Measurements from ENCODE around the gene ZMPSTE24.
A peak's percentile ranks its signal among the peaks of the same experiment; 100 is the strongest.

ZMPSTE24 gene

DNA sequence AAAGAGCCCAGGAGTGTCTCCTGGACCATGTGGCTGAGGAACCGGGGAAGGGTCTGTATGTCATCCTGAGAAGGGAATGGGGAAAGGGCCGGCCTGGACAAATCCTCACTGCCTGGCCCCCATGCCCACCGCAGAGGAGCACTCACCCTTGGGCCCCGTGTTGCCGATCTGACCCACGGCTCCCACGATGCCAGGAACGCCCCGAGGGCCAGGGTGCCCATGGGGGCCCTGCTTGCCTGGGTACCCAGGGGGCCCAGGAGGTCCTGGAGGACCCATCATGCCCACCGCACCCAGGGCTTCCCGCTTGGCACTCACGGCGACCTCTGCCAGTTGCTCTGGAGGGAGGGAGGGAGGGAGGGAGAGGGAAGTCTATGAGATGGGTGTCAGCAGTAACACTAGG, 44.4 kb downstream of the ZMPSTE24 start:
- no peak for DNase-seq (ENCODE audit: low read depth)
- TF ChIP-seq, protein P1, sequence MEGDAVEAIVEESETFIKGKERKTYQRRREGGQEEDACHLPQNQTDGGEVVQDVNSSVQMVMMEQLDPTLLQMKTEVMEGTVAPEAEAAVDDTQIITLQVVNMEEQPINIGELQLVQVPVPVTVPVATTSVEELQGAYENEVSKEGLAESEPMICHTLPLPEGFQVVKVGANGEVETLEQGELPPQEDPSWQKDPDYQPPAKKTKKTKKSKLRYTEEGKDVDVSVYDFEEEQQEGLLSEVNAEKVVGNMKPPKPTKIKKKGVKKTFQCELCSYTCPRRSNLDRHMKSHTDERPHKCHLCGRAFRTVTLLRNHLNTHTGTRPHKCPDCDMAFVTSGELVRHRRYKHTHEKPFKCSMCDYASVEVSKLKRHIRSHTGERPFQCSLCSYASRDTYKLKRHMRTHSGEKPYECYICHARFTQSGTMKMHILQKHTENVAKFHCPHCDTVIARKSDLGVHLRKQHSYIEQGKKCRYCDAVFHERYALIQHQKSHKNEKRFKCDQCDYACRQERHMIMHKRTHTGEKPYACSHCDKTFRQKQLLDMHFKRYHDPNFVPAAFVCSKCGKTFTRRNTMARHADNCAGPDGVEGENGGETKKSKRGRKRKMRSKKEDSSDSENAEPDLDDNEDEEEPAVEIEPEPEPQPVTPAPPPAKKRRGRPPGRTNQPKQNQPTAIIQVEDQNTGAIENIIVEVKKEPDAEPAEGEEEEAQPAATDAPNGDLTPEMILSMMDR (IDR thresholded peaks at IDR 0.05; ENCODE audit: insufficient read depth, low read depth, low read length, missing control alignments) = no peak
- H3K4me3 ChIP-seq (ENCODE audit: low read length) = no peak overlapping the region

GRCh38 chr1:40303051-40303771, 45.2 kb downstream of the ZMPSTE24 start:
- TF ChIP-seq, protein P1 (IDR thresholded peaks at IDR 0.05; ENCODE audit: insufficient read depth, low read depth, low read length, missing control alignments) = no peak
- DNase-seq (ENCODE audit: low read depth) = peak; percentile 13
- H3K4me3 ChIP-seq (ENCODE audit: low read length) = no peak overlapping the region

DNA sequence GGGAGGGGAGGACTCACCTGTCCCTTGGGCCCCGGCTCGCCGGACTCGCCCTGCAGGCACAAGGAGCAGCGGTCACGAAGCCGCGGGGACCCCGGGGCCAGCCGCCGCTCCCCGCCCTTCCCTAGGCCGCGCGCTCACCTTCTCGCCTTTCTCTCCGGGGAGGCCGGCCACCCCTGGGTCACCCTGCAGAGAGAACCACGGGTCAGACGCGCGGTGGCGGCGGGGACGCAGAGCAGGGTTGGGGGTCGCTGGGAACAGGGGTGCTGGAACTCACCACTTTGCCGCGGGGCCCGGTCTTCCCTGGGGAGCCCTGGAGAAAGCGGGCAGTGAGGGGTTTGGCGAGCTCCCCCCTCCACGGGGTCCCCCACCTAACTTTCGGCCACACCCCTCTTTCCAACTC, 45.8 kb downstream of the ZMPSTE24 start:
- H3K4me3 ChIP-seq (ENCODE audit: low read length) = no peak overlapping the region
- DNase-seq (ENCODE audit: low read depth) = no peak
- TF ChIP-seq, protein P1 (IDR thresholded peaks at IDR 0.05; ENCODE audit: insufficient read depth, low read depth, low read length, missing control alignments) = no peak

GRCh38 chr1:40305451-40305850, 47.4 kb downstream of the ZMPSTE24 start:
- DNase-seq (ENCODE audit: low read depth) = peak; percentile 56
- H3K4me3 ChIP-seq (ENCODE audit: low read length) = no peak overlapping the region
- TF ChIP-seq, protein P1 (IDR thresholded peaks at IDR 0.05; ENCODE audit: insufficient read depth, low read depth, low read length, missing control alignments) = peak; percentile 47

- DNase-seq (ENCODE audit: low read depth) = no peak
- TF ChIP-seq, protein P1 (IDR thresholded peaks at IDR 0.05; ENCODE audit: insufficient read depth, low read depth, low read length, missing control alignments) = no peak
- no peak overlapping the region for H3K4me3 ChIP-seq (ENCODE audit: low read length)
These were observed 47.8 kb downstream of the ZMPSTE24 start for GRCh38 chr1:40305871-40306270.

DNA sequence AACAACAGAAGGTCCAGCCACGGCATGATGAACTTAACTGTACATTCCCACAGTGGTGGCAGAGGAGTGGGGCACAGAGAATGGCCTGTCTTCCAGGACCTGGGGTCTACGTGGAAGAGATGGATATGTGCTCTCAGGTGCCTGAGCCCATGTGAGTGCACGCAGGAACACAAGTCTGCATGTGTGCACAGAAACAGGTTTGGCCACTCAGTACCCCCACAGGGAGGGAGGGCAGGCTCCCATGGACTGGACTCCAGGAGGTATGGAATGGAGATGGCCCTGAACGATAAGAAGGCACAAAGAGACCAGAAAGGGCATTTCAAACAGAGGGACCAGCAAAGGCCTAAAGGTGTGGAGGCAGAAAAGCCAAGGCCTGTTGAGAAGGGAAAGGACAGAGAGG, 48.3 kb downstream of the ZMPSTE24 start:
- TF ChIP-seq, protein P1 (IDR thresholded peaks at IDR 0.05; ENCODE audit: insufficient read depth, low read depth, low read length, missing control alignments) = no peak
- no peak overlapping the region for H3K4me3 ChIP-seq (ENCODE audit: low read length)
- no peak for DNase-seq (ENCODE audit: low read depth)

- TF ChIP-seq, protein P1 (IDR thresholded peaks at IDR 0.05; ENCODE audit: insufficient read depth, low read depth, low read length, missing control alignments) = no peak
- H3K4me3 ChIP-seq (ENCODE audit: low read length) = no peak overlapping the region
- DNase-seq (ENCODE audit: low read depth) = no peak
These were observed 49.1 kb downstream of the ZMPSTE24 start for GRCh38 chr1:40307186-40307585.
